ENCODE results near the gene POLR2C.

Gene POLR2C

GRCh38 chr16:57513371-57514102, 51.1 kb downstream of the POLR2C start:
- no peak overlapping the region for H3K27ac ChIP-seq (ENCODE audit: low read depth, low read length)
- no peaks in the 10 kb centered on the region for H3K27me3 ChIP-seq (ENCODE audit: insufficient read depth, low read length)
- no peaks in the 10 kb centered on the region for H3K4me1 ChIP-seq (ENCODE audit: control insufficient read depth, insufficient read depth, low read length, unreplicated experiment)
- no peak overlapping the region for H2AFZ ChIP-seq (ENCODE audit: low read length, unreplicated experiment)
- no peaks in the 10 kb centered on the region for H3K79me2 ChIP-seq (ENCODE audit: control insufficient read depth, insufficient read depth, low read length, unreplicated experiment)
- no peak overlapping the region for H3K4me3 ChIP-seq (ENCODE audit: low read depth, low read length)
- no peaks in the 10 kb centered on the region for H3K36me3 ChIP-seq (ENCODE audit: insufficient read depth, low read length)

GRCh38 chr16:57514371-57514770, 51.9 kb downstream of the POLR2C start:
- H3K27ac ChIP-seq (ENCODE audit: low read depth, low read length): no peak overlapping the region
- no peak overlapping the region for H2AFZ ChIP-seq (ENCODE audit: low read length, unreplicated experiment)
- H3K4me3 ChIP-seq (ENCODE audit: low read depth, low read length): no peak overlapping the region
- no peaks in the 10 kb centered on the region for H3K27me3 ChIP-seq (ENCODE audit: insufficient read depth, low read length)
- H3K36me3 ChIP-seq (ENCODE audit: insufficient read depth, low read length): no peaks in the 10 kb centered on the region
- no peaks in the 10 kb centered on the region for H3K4me1 ChIP-seq (ENCODE audit: control insufficient read depth, insufficient read depth, low read length, unreplicated experiment)
- no peaks in the 10 kb centered on the region for H3K79me2 ChIP-seq (ENCODE audit: control insufficient read depth, insufficient read depth, low read length, unreplicated experiment)

GRCh38 chr16:57514791-57515600, 52.5 kb downstream of the POLR2C start:
- Histone ChIP-seq H3K27ac (ENCODE audit: low read depth, low read length) (no peak overlapping the region), H3K27me3 (ENCODE audit: insufficient read depth, low read length) (no peaks in the 10 kb centered on the region), H3K4me1 (ENCODE audit: control insufficient read depth, insufficient read depth, low read length, unreplicated experiment) (no peaks in the 10 kb centered on the region), H3K4me3 (ENCODE audit: low read depth, low read length) (no peak overlapping the region), H2AFZ (ENCODE audit: low read length, unreplicated experiment) (no peak overlapping the region), H3K36me3 (ENCODE audit: insufficient read depth, low read length) (no peaks in the 10 kb centered on the region), H3K79me2 (ENCODE audit: control insufficient read depth, insufficient read depth, low read length, unreplicated experiment) (no peaks in the 10 kb centered on the region)

GRCh38 chr16:57516176-57516725, 53.8 kb downstream of the POLR2C start:
- no peak overlapping the region for H2AFZ ChIP-seq (ENCODE audit: low read length, unreplicated experiment)
- H3K27me3 ChIP-seq (ENCODE audit: insufficient read depth, low read length): no peaks in the 10 kb centered on the region
- no peaks in the 10 kb centered on the region for H3K4me1 ChIP-seq (ENCODE audit: control insufficient read depth, insufficient read depth, low read length, unreplicated experiment)
- no peak overlapping the region for H3K4me3 ChIP-seq (ENCODE audit: low read depth, low read length)
- no peaks in the 10 kb centered on the region for H3K79me2 ChIP-seq (ENCODE audit: control insufficient read depth, insufficient read depth, low read length, unreplicated experiment)
- H3K27ac ChIP-seq (ENCODE audit: low read depth, low read length): no peak overlapping the region
- H3K36me3 ChIP-seq (ENCODE audit: insufficient read depth, low read length): no peaks in the 10 kb centered on the region

GRCh38 chr16:57516773-57517172, 54.3 kb downstream of the POLR2C start:
- H3K79me2 ChIP-seq (ENCODE audit: control insufficient read depth, insufficient read depth, low read length, unreplicated experiment): no peaks in the 10 kb centered on the region
- H3K4me3 ChIP-seq (ENCODE audit: low read depth, low read length): no peak overlapping the region
- H3K27ac ChIP-seq (ENCODE audit: low read depth, low read length): no peak overlapping the region
- H3K27me3 ChIP-seq (ENCODE audit: insufficient read depth, low read length): no peaks in the 10 kb centered on the region
- no peaks in the 10 kb centered on the region for H3K36me3 ChIP-seq (ENCODE audit: insufficient read depth, low read length)
- no peak overlapping the region for H2AFZ ChIP-seq (ENCODE audit: low read length, unreplicated experiment)
- no peaks in the 10 kb centered on the region for H3K4me1 ChIP-seq (ENCODE audit: control insufficient read depth, insufficient read depth, low read length, unreplicated experiment)

- no peak overlapping the region for H3K27ac ChIP-seq (ENCODE audit: low read depth, low read length)
- no peak overlapping the region for H2AFZ ChIP-seq (ENCODE audit: low read length, unreplicated experiment)
- no peak overlapping the region for H3K4me3 ChIP-seq (ENCODE audit: low read depth, low read length)
- no peaks in the 10 kb centered on the region for H3K36me3 ChIP-seq (ENCODE audit: insufficient read depth, low read length)
- no peaks in the 10 kb centered on the region for H3K79me2 ChIP-seq (ENCODE audit: control insufficient read depth, insufficient read depth, low read length, unreplicated experiment)
- H3K27me3 ChIP-seq (ENCODE audit: insufficient read depth, low read length): no peaks in the 10 kb centered on the region
- H3K4me1 ChIP-seq (ENCODE audit: control insufficient read depth, insufficient read depth, low read length, unreplicated experiment): no peaks in the 10 kb centered on the region
Observed at GRCh38 chr16:57517397-57518367, 55.2 kb downstream of the POLR2C start.

GRCh38 chr16:57518520-57518919, 56.0 kb downstream of the POLR2C start:
- Histone ChIP-seq H3K27ac (ENCODE audit: low read depth, low read length) (no peak overlapping the region), H3K36me3 (ENCODE audit: insufficient read depth, low read length) (no peaks in the 10 kb centered on the region), H3K79me2 (ENCODE audit: control insufficient read depth, insufficient read depth, low read length, unreplicated experiment) (no peaks in the 10 kb centered on the region)

GRCh38 chr16:57518922-57519321, 56.4 kb downstream of the POLR2C start:
- no peak overlapping the region for H3K27ac ChIP-seq (ENCODE audit: low read depth, low read length)
- H3K4me3 ChIP-seq (ENCODE audit: low read depth, low read length): no peak overlapping the region
- H2AFZ ChIP-seq (ENCODE audit: low read length, unreplicated experiment): no peak overlapping the region
- no peaks in the 10 kb centered on the region for H3K4me1 ChIP-seq (ENCODE audit: control insufficient read depth, insufficient read depth, low read length, unreplicated experiment)
- H3K27me3 ChIP-seq (ENCODE audit: insufficient read depth, low read length): no peaks in the 10 kb centered on the region
- H3K79me2 ChIP-seq (ENCODE audit: control insufficient read depth, insufficient read depth, low read length, unreplicated experiment): no peaks in the 10 kb centered on the region
- no peaks in the 10 kb centered on the region for H3K36me3 ChIP-seq (ENCODE audit: insufficient read depth, low read length)

More at GRCh38 chr16:57518520-57518919, 56.0 kb downstream of the POLR2C start:
- no peak overlapping the region for H3K4me3 ChIP-seq (ENCODE audit: low read depth, low read length)
- H3K27me3 ChIP-seq (ENCODE audit: insufficient read depth, low read length): no peaks in the 10 kb centered on the region
- H3K4me1 ChIP-seq (ENCODE audit: control insufficient read depth, insufficient read depth, low read length, unreplicated experiment): no peaks in the 10 kb centered on the region
- H2AFZ ChIP-seq (ENCODE audit: low read length, unreplicated experiment): no peak overlapping the region

GRCh38 chr16:57519796-57520360, 57.4 kb downstream of the POLR2C start:
- Histone ChIP-seq H3K4me3 (ENCODE audit: low read depth, low read length) (no peak overlapping the region), H3K79me2 (ENCODE audit: control insufficient read depth, insufficient read depth, low read length, unreplicated experiment) (no peaks in the 10 kb centered on the region), H2AFZ (ENCODE audit: low read length, unreplicated experiment) (no peak overlapping the region), H3K36me3 (ENCODE audit: insufficient read depth, low read length) (no peaks in the 10 kb centered on the region), H3K27me3 (ENCODE audit: insufficient read depth, low read length) (no peaks in the 10 kb centered on the region), H3K27ac (ENCODE audit: low read depth, low read length) (no peak overlapping the region), H3K4me1 (ENCODE audit: control insufficient read depth, insufficient read depth, low read length, unreplicated experiment) (no peaks in the 10 kb centered on the region)

Measured in ACC112 (cell line).